Measurements from ENCODE around the gene GFOD1.

Gene GFOD1

GRCh38 chr6:13417954-13418353 lies 69.4 kb downstream of the GFOD1 start:
- Histone ChIP-seq H3K9me3 (ENCODE audit: insufficient read depth, low read depth, low read length) (no peaks in the 10 kb centered on the region), H3K27me3 (ENCODE audit: insufficient read depth, low read length, poor library complexity, severe bottlenecking) (no peaks in the 10 kb centered on the region), H3K4me3 (ENCODE audit: low read length, poor library complexity, severe bottlenecking) (no peak overlapping the region), H3K79me2 (ENCODE audit: insufficient read depth, low read length) (peaks cover 4% of the 10 kb centered on the region; the same call in 1 of the 2 replicates), H3F3A (ENCODE audit: low read depth) (no peaks in the 10 kb centered on the region), H3K4me1 (ENCODE audit: insufficient read depth, low read length, poor library complexity, severe bottlenecking) (peaks cover 28% of the 10 kb centered on the region), H3K4me2 (ENCODE audit: low read depth, low read length, poor library complexity, severe bottlenecking) (no peak overlapping the region), H3K9me2 (replicated peaks; ENCODE audit: low read depth, low read length) (no peaks in the 10 kb centered on the region), H2AFZ (ENCODE audit: low read length) (no peak overlapping the region), H4K20me1 (ENCODE audit: insufficient read depth, low read length, poor library complexity, severe bottlenecking) (no peaks in the 10 kb centered on the region), H3K36me3 (ENCODE audit: insufficient read depth, low read length) (0 out of 2 replicates have a peak, but pooled peaks cover 4% of the 10 kb centered on the region), H3K9ac (ENCODE audit: low read depth, low read length, poor library complexity, severe bottlenecking) (no peak overlapping the region)
- TF ChIP-seq EZH2phosphoT487 (IDR thresholded peaks at IDR 0.05; ENCODE audit: borderline replicate concordance) = no peak
- TF ChIP-seq CTCF (conservative IDR thresholded peaks at IDR 0.05; ENCODE audit: low read length) = no peak

- no peak overlapping the region for H3K9ac ChIP-seq (ENCODE audit: low read depth, low read length, poor library complexity, severe bottlenecking)
- no peak overlapping the region for H3K4me3 ChIP-seq (ENCODE audit: low read length, poor library complexity, severe bottlenecking)
- H4K20me1 ChIP-seq (ENCODE audit: insufficient read depth, low read length, poor library complexity, severe bottlenecking) = no peaks in the 10 kb centered on the region
- H3K79me2 ChIP-seq (ENCODE audit: insufficient read depth, low read length) = peaks cover 5% of the 10 kb centered on the region; the same call in 1 of the 2 replicates
- no peaks in the 10 kb centered on the region for H3K9me3 ChIP-seq (ENCODE audit: insufficient read depth, low read depth, low read length)
- H3K4me1 ChIP-seq (ENCODE audit: insufficient read depth, low read length, poor library complexity, severe bottlenecking) = peaks cover 28% of the 10 kb centered on the region
- no peak overlapping the region for H3K4me2 ChIP-seq (ENCODE audit: low read depth, low read length, poor library complexity, severe bottlenecking)
- H3K36me3 ChIP-seq (ENCODE audit: insufficient read depth, low read length) = 0 out of 2 replicates have a peak, but pooled peaks cover 4% of the 10 kb centered on the region
- no peaks in the 10 kb centered on the region for H3F3A ChIP-seq (ENCODE audit: low read depth)
- H3K27me3 ChIP-seq (ENCODE audit: insufficient read depth, low read length, poor library complexity, severe bottlenecking) = no peaks in the 10 kb centered on the region
- H2AFZ ChIP-seq (ENCODE audit: low read length) = no peak overlapping the region
- TF ChIP-seq EZH2phosphoT487 (IDR thresholded peaks at IDR 0.05; ENCODE audit: borderline replicate concordance) (no peak), CTCF (conservative IDR thresholded peaks at IDR 0.05; ENCODE audit: low read length) (no peak)
- no peaks in the 10 kb centered on the region for H3K9me2 ChIP-seq (replicated peaks; ENCODE audit: low read depth, low read length)
Observed at GRCh38 chr6:13417431-13417830, 70.0 kb downstream of the GFOD1 start.

- H2AFZ ChIP-seq (ENCODE audit: low read length) = no peak overlapping the region
- peaks cover 5% of the 10 kb centered on the region; the same call in 1 of the 2 replicates for H3K79me2 ChIP-seq (ENCODE audit: insufficient read depth, low read length)
- no peaks in the 10 kb centered on the region for H3K9me2 ChIP-seq (replicated peaks; ENCODE audit: low read depth, low read length)
- H3K36me3 ChIP-seq (ENCODE audit: insufficient read depth, low read length) = 0 out of 2 replicates have a peak, but pooled peaks cover 4% of the 10 kb centered on the region
- H3K4me3 ChIP-seq (ENCODE audit: low read length, poor library complexity, severe bottlenecking) = no peak overlapping the region
- no peaks in the 10 kb centered on the region for H4K20me1 ChIP-seq (ENCODE audit: insufficient read depth, low read length, poor library complexity, severe bottlenecking)
- H3K27me3 ChIP-seq (ENCODE audit: insufficient read depth, low read length, poor library complexity, severe bottlenecking) = no peaks in the 10 kb centered on the region
- no peaks in the 10 kb centered on the region for H3K9me3 ChIP-seq (ENCODE audit: insufficient read depth, low read depth, low read length)
- peaks cover 17% of the 10 kb centered on the region for H3K4me1 ChIP-seq (ENCODE audit: insufficient read depth, low read length, poor library complexity, severe bottlenecking)
- H3F3A ChIP-seq (ENCODE audit: low read depth) = no peaks in the 10 kb centered on the region
- TF ChIP-seq CTCF (conservative IDR thresholded peaks at IDR 0.05; ENCODE audit: low read length) (no peak), EZH2phosphoT487 (IDR thresholded peaks at IDR 0.05; ENCODE audit: borderline replicate concordance) (no peak)
- H3K4me2 ChIP-seq (ENCODE audit: low read depth, low read length, poor library complexity, severe bottlenecking) = no peak overlapping the region
- H3K9ac ChIP-seq (ENCODE audit: low read depth, low read length, poor library complexity, severe bottlenecking) = no peak overlapping the region
Observed at GRCh38 chr6:13415283-13415682, 72.1 kb downstream of the GFOD1 start.
